Measurements from ENCODE around the gene KRTAP3-1. TPM values are rescaled to one million over a fixed set of nuclear protein-coding genes. Genes with fewer than 3 reads are reported as not detected.
"Not testable (repeated sequence)": the region's sequence is repeated elsewhere in the genome, so short reads cannot be mapped to it uniquely, and the experiment has no call there.

Gene KRTAP3-1
- total and polyA plus RNA-seq, 10 of the 15 experiments (the other 5 are each of a cell fraction or from before 2014, with no cell fraction given), result not detected

DNA sequence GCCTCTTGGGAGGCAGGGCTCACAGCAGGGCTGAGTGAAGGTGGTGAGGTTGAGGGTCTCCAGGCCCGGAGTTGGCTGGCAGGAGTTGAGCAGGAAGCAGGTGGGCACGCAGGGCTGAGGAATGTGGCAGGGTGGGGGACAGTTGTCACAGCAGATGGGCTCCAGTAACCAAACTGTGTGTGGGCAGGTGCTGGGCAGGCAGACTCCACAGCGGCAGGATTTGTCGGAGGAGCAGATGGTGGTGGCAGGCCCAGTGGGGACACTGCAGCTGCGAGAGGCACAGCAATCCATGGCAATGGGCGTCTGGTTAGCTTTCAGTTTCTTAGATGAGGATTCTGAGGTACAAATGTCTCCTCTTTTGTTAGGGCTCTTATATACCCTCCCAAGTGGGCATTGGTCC is 9.4 kb downstream of the KRTAP3-1 start, which contains the start of gene KRTAP3-2:
Gene KRTAP3-2 (minus strand): TSS at position 344 of the 400 bp plus-strand sequence. CDS start 53 bp downstream, at position 291.
- BruUV-seq (replicated peaks); H3K79me2 ChIP-seq (ENCODE audit: control insufficient read depth, insufficient read depth, low read length); H3K4me1 ChIP-seq (ENCODE audit: control insufficient read depth, insufficient read depth, low read length); H3K36me3 ChIP-seq (ENCODE audit: control insufficient read depth in 2 of 2, insufficient read depth in 2 of 2, low read length in 1 of 2); CTCF ChIA-PET; in situ Hi-C loops (cut with MboI); H3K27me3 ChIP-seq (replicated peaks in 1 of 2; ENCODE audit: control insufficient read depth in 2 of 2, insufficient read depth in 2 of 2, low read length in 1 of 2); DNase-seq (ENCODE audit: low read depth, low spot score); H2AFZ ChIP-seq (ENCODE audit: control insufficient read depth, low read depth, low read length); H3K9me3 ChIP-seq (replicated peaks; ENCODE audit: control insufficient read depth, insufficient read depth, low read length); POLR2A ChIA-PET; ATAC-seq; H3K4me3 ChIP-seq; SMC1A ChIA-PET (ENCODE audit: uncharacterized antibody, unreplicated experiment); intact Hi-C loops (cut with micrococcal nuclease; ENCODE audit: unreplicated experiment); H3K4me2 ChIP-seq (ENCODE audit: control insufficient read depth, insufficient read depth); RAD21 ChIA-PET (ENCODE audit: unreplicated experiment); H4K20me1 ChIP-seq (ENCODE audit: control insufficient read depth, insufficient read depth); H3K27ac ChIP-seq (ENCODE audit: control insufficient read depth, insufficient read depth); H3K9ac ChIP-seq (ENCODE audit: control insufficient read depth, insufficient read depth, low read length); FAIRE-seq: not testable (repeated sequence)
- 46% methylated on average over 4 of the region's 6 CpGs for WGBS (ENCODE audit: insufficient coverage, insufficient replicate concordance, low lambda C conversion rate, missing lambda C conversion rate)

DNA sequence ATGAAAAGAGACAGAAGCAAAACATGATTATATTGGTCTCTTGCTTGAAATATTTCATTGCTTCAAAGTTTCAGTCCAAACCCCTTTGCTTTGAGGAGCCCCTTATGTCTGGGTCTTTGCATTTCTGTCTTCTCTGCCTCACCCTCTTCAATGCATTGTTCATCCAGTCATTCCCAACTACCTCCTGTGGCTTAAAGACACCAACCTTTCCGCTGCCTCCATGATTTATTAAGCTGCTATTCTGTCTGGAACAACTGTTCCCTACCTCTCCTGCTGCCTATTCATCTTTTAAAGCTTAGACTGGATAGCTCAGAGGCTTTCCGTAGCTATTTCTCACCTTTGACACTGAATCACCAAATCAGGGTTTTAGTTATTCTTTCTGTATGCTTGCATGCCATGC is 11.6 kb downstream of the KRTAP3-1 start:
- H3K4me1 ChIP-seq (ENCODE audit: control insufficient read depth, insufficient read depth, low read length), result no peaks in the 10 kb centered on the region
- SMC1A ChIA-PET (ENCODE audit: uncharacterized antibody, unreplicated experiment), result no interaction called here
- H3K27me3 ChIP-seq (replicated peaks in 1 of 2; ENCODE audit: control insufficient read depth in 2 of 2, insufficient read depth in 2 of 2, low read length in 1 of 2), result peaks cover 0 to 8% of the 10 kb centered on the region in 2 experiments; a peak in 2 of 4 replicates
- 6% methylated on average over 2 of the region's 2 CpGs for WGBS (ENCODE audit: insufficient coverage, insufficient replicate concordance, low lambda C conversion rate, missing lambda C conversion rate)
- RAD21 ChIA-PET (ENCODE audit: unreplicated experiment), result no interaction called here
- no peaks in the 10 kb centered on the region for H3K9me3 ChIP-seq (replicated peaks; ENCODE audit: control insufficient read depth, insufficient read depth, low read length)
- BruUV-seq (replicated peaks), result no TSS peak
- H3K4me3 ChIP-seq, result no peak overlapping the region
- no peak for FAIRE-seq
- no peak overlapping the region for H3K9ac ChIP-seq (ENCODE audit: control insufficient read depth, insufficient read depth, low read length)
- TF ChIP-seq, protein P1, sequence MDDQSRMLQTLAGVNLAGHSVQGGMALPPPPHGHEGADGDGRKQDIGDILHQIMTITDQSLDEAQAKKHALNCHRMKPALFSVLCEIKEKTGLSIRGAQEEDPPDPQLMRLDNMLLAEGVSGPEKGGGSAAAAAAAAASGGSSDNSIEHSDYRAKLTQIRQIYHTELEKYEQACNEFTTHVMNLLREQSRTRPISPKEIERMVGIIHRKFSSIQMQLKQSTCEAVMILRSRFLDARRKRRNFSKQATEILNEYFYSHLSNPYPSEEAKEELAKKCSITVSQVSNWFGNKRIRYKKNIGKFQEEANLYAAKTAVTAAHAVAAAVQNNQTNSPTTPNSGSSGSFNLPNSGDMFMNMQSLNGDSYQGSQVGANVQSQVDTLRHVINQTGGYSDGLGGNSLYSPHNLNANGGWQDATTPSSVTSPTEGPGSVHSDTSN (IDR thresholded peaks at IDR 0.05; ENCODE audit: insufficient replicate concordance, low read depth, low read length), result no peak
- H3K4me2 ChIP-seq (ENCODE audit: control insufficient read depth, insufficient read depth), result no peak overlapping the region
- no peak for DNase-seq (ENCODE audit: low read depth, low spot score)
- POLR2A ChIA-PET, result no interaction called here
- H2AFZ ChIP-seq (ENCODE audit: control insufficient read depth, low read depth, low read length), result no peak overlapping the region
- in situ Hi-C loops (cut with MboI), result no loop called here
- no peaks in the 10 kb centered on the region for H3K36me3 ChIP-seq (ENCODE audit: control insufficient read depth in 2 of 2, insufficient read depth in 2 of 2, low read length in 1 of 2)
- no peak overlapping the region for H3K27ac ChIP-seq (ENCODE audit: control insufficient read depth, insufficient read depth)
- CTCF ChIA-PET, result no interaction called here
- no peaks in the 10 kb centered on the region for H3K79me2 ChIP-seq (ENCODE audit: control insufficient read depth, insufficient read depth, low read length)
- H4K20me1 ChIP-seq (ENCODE audit: control insufficient read depth, insufficient read depth), result no peaks in the 10 kb centered on the region
- intact Hi-C loops (cut with micrococcal nuclease; ENCODE audit: unreplicated experiment), result no loop called here
- ATAC-seq, result no peak

Measured in GM12878 (cell line).